Measurements from ENCODE around the gene CUL9.

Gene CUL9

DNA sequence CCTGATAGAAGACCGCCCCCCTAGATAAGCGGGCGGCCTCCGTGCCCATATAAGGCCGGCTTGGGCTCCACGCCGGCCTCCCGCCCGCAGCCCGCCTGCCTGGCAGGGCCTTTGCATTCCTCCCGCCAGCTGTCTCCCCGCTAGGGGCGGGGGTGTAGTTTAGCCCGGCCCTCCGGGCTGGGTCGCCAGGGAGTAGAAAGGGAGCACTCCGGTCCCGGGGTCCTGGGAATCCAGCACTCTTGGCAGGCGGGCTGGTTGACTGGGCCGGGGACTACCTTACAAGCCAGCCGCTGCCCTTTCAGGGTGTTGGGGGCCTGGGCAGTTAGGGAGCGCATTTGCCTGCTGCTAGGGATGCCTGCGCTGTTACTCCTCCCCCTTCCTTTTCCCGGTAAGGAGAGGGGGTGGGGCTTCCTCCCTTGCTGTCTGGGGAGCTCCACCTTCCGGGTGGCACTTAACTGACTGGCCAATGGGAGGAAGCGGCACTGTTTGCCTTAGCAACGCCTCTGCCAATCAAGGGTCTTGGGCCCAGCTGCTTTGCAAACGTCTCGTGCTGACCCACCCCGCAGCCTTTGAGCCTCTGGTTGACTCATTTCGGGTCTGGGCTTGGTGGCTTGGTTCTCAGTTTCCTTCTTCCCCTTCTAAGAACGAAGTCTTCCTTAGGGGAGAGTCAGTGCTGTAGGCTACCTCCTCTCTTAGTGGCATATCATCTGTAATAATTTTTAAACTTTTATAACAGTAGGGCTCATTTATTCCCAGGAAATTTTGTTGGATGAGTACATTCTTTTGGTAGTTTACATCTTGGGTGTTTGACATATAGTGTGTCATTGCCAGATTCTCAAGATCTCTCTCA, 7.5 kb upstream of the CUL9 start:
- no peak overlapping the region for H3K23ac ChIP-seq (ENCODE audit: low read length)
- WGBS (ENCODE audit: extremely low coverage, insufficient coverage, insufficient read length), result no CpG with 5 or more reads among the region's 32 CpGs

DNA sequence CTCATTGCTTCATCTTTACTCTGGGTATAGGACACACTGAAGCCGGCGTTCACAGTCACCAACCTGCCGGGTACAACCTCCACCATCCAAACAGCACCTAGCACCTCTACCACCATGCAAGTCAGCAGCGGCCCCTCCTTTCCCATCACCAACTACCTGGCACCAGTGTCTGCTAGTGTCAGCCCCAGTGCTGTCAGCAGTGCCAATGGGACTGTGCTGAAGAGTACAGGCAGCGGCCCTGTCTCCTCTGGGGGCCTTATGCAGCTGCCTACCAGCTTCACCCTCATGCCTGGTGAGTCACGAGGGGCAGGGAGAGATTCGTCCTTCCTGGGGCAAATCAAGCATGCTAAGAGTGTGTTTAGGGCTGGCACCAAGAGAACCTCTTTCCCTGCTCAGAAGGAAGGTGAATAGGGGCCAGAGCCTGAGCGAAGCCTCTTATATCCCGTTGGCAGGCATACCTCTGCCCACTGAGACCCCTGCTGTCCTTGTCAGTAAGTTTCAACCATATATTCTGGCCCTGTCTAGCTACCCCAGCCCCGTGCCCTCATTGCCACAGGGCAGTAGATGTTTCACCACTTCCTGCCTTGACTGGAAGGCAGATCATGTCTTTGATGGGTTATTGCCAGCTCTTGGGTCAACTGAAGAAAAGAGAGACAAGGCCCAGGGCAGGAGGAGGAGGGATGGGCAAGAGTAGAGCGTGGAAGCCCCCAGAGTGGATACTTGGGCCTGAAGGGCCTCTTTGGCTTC, 6.1 kb upstream of the CUL9 start:
- H3K18ac ChIP-seq (ENCODE audit: low read length), result peak overlapping the region; percentile 2
- no peak overlapping the region for H2BK5ac ChIP-seq (ENCODE audit: low read depth, low read length, poor library complexity)
- H2AFZ ChIP-seq (ENCODE audit: insufficient read depth, low read length, poor library complexity), result no peak overlapping the region
- H2BK12ac ChIP-seq (ENCODE audit: low read length), result no peak overlapping the region
- peaks cover 18% of the 10 kb centered on the region for H3K79me1 ChIP-seq (ENCODE audit: low read length)
- no peaks in the 10 kb centered on the region for H3K9me3 ChIP-seq (ENCODE audit: insufficient read depth, low read depth, low read length)
- peak; percentile 80 to 84 for DNase-seq
- no peak overlapping the region for H3K4me3 ChIP-seq (ENCODE audit: low read depth, low read length)
- no peak overlapping the region for H3K14ac ChIP-seq (ENCODE audit: low read length)
- H3K79me2 ChIP-seq (ENCODE audit: control insufficient read depth, insufficient read depth, low read length, poor library complexity), result peaks cover 18% of the 10 kb centered on the region
- no peak overlapping the region for H2BK120ac ChIP-seq (ENCODE audit: insufficient read depth, low read length, poor library complexity)
- peaks cover 37 to 42% of the 10 kb centered on the region in 2 experiments for H3K36me3 ChIP-seq (ENCODE audit: control insufficient read depth in 1 of 2, insufficient read depth in 2 of 2, low read length in 2 of 2)
- H3K4ac ChIP-seq (ENCODE audit: low read depth, low read length), result peak overlapping the region; percentile 3
- no peak overlapping the region for H2AK5ac ChIP-seq (ENCODE audit: low read length)
- H4K91ac ChIP-seq (ENCODE audit: low read depth, low read length), result no peak overlapping the region
- H3K9ac ChIP-seq (ENCODE audit: low read length), result no peak overlapping the region
- no CpG with 5 or more reads among the region's 11 CpGs for WGBS (ENCODE audit: extremely low coverage, insufficient coverage, insufficient read length)
- H3K27me3 ChIP-seq (ENCODE audit: insufficient read depth, low read length), result no peaks in the 10 kb centered on the region
- H3K4me2 ChIP-seq (ENCODE audit: low read length), result no peak overlapping the region
- no peak overlapping the region for H4K12ac ChIP-seq (ENCODE audit: low read depth, low read length)
- peaks cover 10 to 14% of the 10 kb centered on the region in 2 experiments for H3K4me1 ChIP-seq (ENCODE audit: control insufficient read depth in 1 of 2, insufficient read depth in 2 of 2, low read length in 2 of 2)
- H4K8ac ChIP-seq (ENCODE audit: low read depth, low read length), result no peak overlapping the region
- no peak overlapping the region for H3K27ac ChIP-seq (ENCODE audit: low read depth, low read length)
- H3K23ac ChIP-seq (ENCODE audit: low read length), result no peak overlapping the region

More for the DNA sequence above, 7.5 kb upstream of the CUL9 start:
- Histone ChIP-seq H4K8ac (ENCODE audit: low read depth, low read length) (peak overlapping the region; percentile 56), H4K12ac (ENCODE audit: low read depth, low read length) (no peak overlapping the region), H3K27me3 (ENCODE audit: insufficient read depth, low read length) (no peaks in the 10 kb centered on the region), H3K18ac (ENCODE audit: low read length) (peak overlapping the region; percentile 67), H3K9ac (ENCODE audit: low read length) (no peak overlapping the region), H3K4me3 (ENCODE audit: low read depth, low read length) (peak overlapping the region; percentile 65), H3K4me1 (ENCODE audit: control insufficient read depth in 1 of 2, insufficient read depth in 2 of 2, low read length in 2 of 2) (peaks cover 13 to 14% of the 10 kb centered on the region in 2 experiments), H3K27ac (ENCODE audit: low read depth, low read length) (peak overlapping the region; percentile 87), H2BK5ac (ENCODE audit: low read depth, low read length, poor library complexity) (peak overlapping the region; percentile 73), H3K36me3 (ENCODE audit: control insufficient read depth in 1 of 2, insufficient read depth in 2 of 2, low read length in 2 of 2) (peaks cover 35 to 37% of the 10 kb centered on the region in 2 experiments), H2AK5ac (ENCODE audit: low read length) (no peak overlapping the region), H3K79me2 (ENCODE audit: control insufficient read depth, insufficient read depth, low read length, poor library complexity) (peaks cover 23% of the 10 kb centered on the region), H2BK120ac (ENCODE audit: insufficient read depth, low read length, poor library complexity) (peak overlapping the region; percentile 61), H3K4ac (ENCODE audit: low read depth, low read length) (no peak overlapping the region), H4K91ac (ENCODE audit: low read depth, low read length) (peak overlapping the region; percentile 52), H3K4me2 (ENCODE audit: low read length) (peak overlapping the region; percentile 74), H3K14ac (ENCODE audit: low read length) (peak overlapping the region; percentile 16), H2BK12ac (ENCODE audit: low read length) (no peak overlapping the region), H3K79me1 (ENCODE audit: low read length) (peaks cover 25% of the 10 kb centered on the region), H3K9me3 (ENCODE audit: insufficient read depth, low read depth, low read length) (no peaks in the 10 kb centered on the region), H2AFZ (ENCODE audit: insufficient read depth, low read length, poor library complexity) (peak overlapping the region; percentile 67)
- peak; percentile 99 to 100 for DNase-seq

DNA sequence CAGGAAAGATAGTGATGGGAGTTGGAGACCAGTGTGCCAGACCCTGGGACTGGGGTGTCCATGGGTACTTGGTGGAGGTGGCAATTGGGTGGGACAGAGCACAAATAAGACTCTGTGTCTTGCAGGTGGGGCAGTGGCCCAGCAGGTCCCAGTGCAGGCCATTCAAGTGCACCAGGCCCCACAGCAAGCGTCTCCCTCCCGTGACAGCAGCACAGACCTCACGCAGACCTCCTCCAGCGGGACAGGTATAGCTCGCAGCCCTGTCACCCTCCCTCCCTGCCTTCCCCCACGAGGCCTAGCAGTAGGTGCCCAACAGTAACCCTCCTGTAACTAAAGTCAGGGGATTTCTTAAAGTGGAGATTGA, 5.6 kb upstream of the CUL9 start:
- Histone ChIP-seq H3K14ac (ENCODE audit: low read length) (no peak overlapping the region), H3K4me3 (ENCODE audit: low read depth, low read length) (no peak overlapping the region), H3K9me3 (ENCODE audit: insufficient read depth, low read depth, low read length) (no peaks in the 10 kb centered on the region), H2BK5ac (ENCODE audit: low read depth, low read length, poor library complexity) (no peak overlapping the region), H3K4me1 (ENCODE audit: control insufficient read depth in 1 of 2, insufficient read depth in 2 of 2, low read length in 2 of 2) (peaks cover 12 to 14% of the 10 kb centered on the region in 2 experiments), H2BK12ac (ENCODE audit: low read length) (no peak overlapping the region), H3K27me3 (ENCODE audit: insufficient read depth, low read length) (no peaks in the 10 kb centered on the region), H3K23ac (ENCODE audit: low read length) (no peak overlapping the region), H2BK120ac (ENCODE audit: insufficient read depth, low read length, poor library complexity) (no peak overlapping the region), H3K4me2 (ENCODE audit: low read length) (no peak overlapping the region), H4K8ac (ENCODE audit: low read depth, low read length) (no peak overlapping the region), H3K79me2 (ENCODE audit: control insufficient read depth, insufficient read depth, low read length, poor library complexity) (peaks cover 17% of the 10 kb centered on the region), H3K36me3 (ENCODE audit: control insufficient read depth in 1 of 2, insufficient read depth in 2 of 2, low read length in 2 of 2) (peaks cover 37 to 42% of the 10 kb centered on the region in 2 experiments), H3K9ac (ENCODE audit: low read length) (no peak overlapping the region), H4K12ac (ENCODE audit: low read depth, low read length) (no peak overlapping the region), H3K27ac (ENCODE audit: low read depth, low read length) (no peak overlapping the region), H2AK5ac (ENCODE audit: low read length) (no peak overlapping the region), H3K4ac (ENCODE audit: low read depth, low read length) (no peak overlapping the region), H3K79me1 (ENCODE audit: low read length) (peaks cover 17% of the 10 kb centered on the region), H3K18ac (ENCODE audit: low read length) (peak overlapping the region; percentile 46), H2AFZ (ENCODE audit: insufficient read depth, low read length, poor library complexity) (no peak overlapping the region), H4K91ac (ENCODE audit: low read depth, low read length) (no peak overlapping the region)
- no peak for DNase-seq
- no CpG with 5 or more reads among the region's 6 CpGs for WGBS (ENCODE audit: extremely low coverage, insufficient coverage, insufficient read length)

DNA sequence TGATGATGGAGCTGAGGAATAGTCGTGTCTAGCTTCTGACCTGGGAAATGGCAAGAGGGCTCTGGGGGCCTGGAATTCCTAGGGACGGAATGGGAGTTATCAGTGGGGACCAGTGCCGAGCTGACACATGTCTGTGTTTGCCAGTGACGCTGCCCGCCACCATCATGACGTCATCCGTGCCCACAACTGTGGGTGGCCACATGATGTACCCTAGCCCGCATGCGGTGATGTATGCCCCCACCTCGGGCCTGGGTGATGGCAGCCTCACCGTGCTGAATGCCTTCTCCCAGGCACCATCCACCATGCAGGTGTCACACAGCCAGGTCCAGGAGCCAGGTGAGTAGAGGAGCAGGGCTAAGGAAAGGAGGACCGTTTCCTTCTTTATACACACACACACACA, 3.8 kb upstream of the CUL9 start:
- no CpG with 5 or more reads among the region's 12 CpGs for WGBS (ENCODE audit: extremely low coverage, insufficient coverage, insufficient read length)

More for the DNA sequence above, 3.8 kb upstream of the CUL9 start:
- peaks cover 15 to 16% of the 10 kb centered on the region in 2 experiments for H3K4me1 ChIP-seq (ENCODE audit: control insufficient read depth in 1 of 2, insufficient read depth in 2 of 2, low read length in 2 of 2)
- no peak overlapping the region for H3K14ac ChIP-seq (ENCODE audit: low read length)
- no peak overlapping the region for H4K91ac ChIP-seq (ENCODE audit: low read depth, low read length)
- no peaks in the 10 kb centered on the region for H3K9me3 ChIP-seq (ENCODE audit: insufficient read depth, low read depth, low read length)
- H3K36me3 ChIP-seq (ENCODE audit: control insufficient read depth in 1 of 2, insufficient read depth in 2 of 2, low read length in 2 of 2), result peaks cover 37 to 42% of the 10 kb centered on the region in 2 experiments
- H2AK5ac ChIP-seq (ENCODE audit: low read length), result no peak overlapping the region
- no peak overlapping the region for H2BK12ac ChIP-seq (ENCODE audit: low read length)
- H2BK5ac ChIP-seq (ENCODE audit: low read depth, low read length, poor library complexity), result no peak overlapping the region
- no peak overlapping the region for H3K4ac ChIP-seq (ENCODE audit: low read depth, low read length)
- no peak overlapping the region for H3K4me3 ChIP-seq (ENCODE audit: low read depth, low read length)
- no peak overlapping the region for H3K27ac ChIP-seq (ENCODE audit: low read depth, low read length)
- no peak overlapping the region for H4K8ac ChIP-seq (ENCODE audit: low read depth, low read length)
- no peak overlapping the region for H3K9ac ChIP-seq (ENCODE audit: low read length)
- H4K12ac ChIP-seq (ENCODE audit: low read depth, low read length), result no peak overlapping the region
- H2BK120ac ChIP-seq (ENCODE audit: insufficient read depth, low read length, poor library complexity), result no peak overlapping the region
- H3K27me3 ChIP-seq (ENCODE audit: insufficient read depth, low read length), result no peaks in the 10 kb centered on the region
- H3K4me2 ChIP-seq (ENCODE audit: low read length), result no peak overlapping the region
- H3K79me2 ChIP-seq (ENCODE audit: control insufficient read depth, insufficient read depth, low read length, poor library complexity), result peaks cover 10% of the 10 kb centered on the region
- H3K79me1 ChIP-seq (ENCODE audit: low read length), result peaks cover 15% of the 10 kb centered on the region
- no peak overlapping the region for H3K18ac ChIP-seq (ENCODE audit: low read length)
- H2AFZ ChIP-seq (ENCODE audit: insufficient read depth, low read length, poor library complexity), result no peak overlapping the region
- no peak for DNase-seq
- no peak overlapping the region for H3K23ac ChIP-seq (ENCODE audit: low read length)
